Activated CD4-positive, alpha-beta T cell treated with anti-CD3 and anti-CD28 coated beads, Interleukin-2, amount 10 ng/mL, durations not matched to agents 7 days and 5 days (primary cell): Measurements from ENCODE around the gene NPFFR1. TPM values are rescaled to one million over a fixed set of nuclear protein-coding genes. Genes with fewer than 3 reads are reported as not detected.

ENCODE experiments used
- CTCF ChIA-PET: fragments of 350-600 bp; sonication (Branson Sonifier 250); formaldehyde crosslinking; loops from one replicate; lab custom pipeline; 2021; ENCODE audit warnings: antibody characterized with exemption; lab: Charles Lee
- POLR2A ChIA-PET: fragments of 350-600 bp; sonication (Branson Sonifier 250); formaldehyde crosslinking; loops from one replicate; lab custom pipeline; 2021; ENCODE audit warnings: antibody characterized with exemption; lab: Charles Lee
- DNase-seq: peaks from one replicate; pipeline ENCODE4 v3.0.0-alpha.2; 2020
- H3K27ac Mint-ChIP-seq: one replicate; pipeline ENCODE4 v1.8.0; 2021; ENCODE audit warnings: mild to moderate bottlenecking, moderate library complexity, mixed read lengths
- H3K27me3 Mint-ChIP-seq: one replicate; pipeline ENCODE4 v1.8.0; 2021; ENCODE audit warnings: mixed read lengths
- H3K36me3 Mint-ChIP-seq: one replicate; pipeline ENCODE4 v1.8.0; 2021; ENCODE audit warnings: low read depth, mixed read lengths
- H3K4me1 Mint-ChIP-seq: one replicate; pipeline ENCODE4 v1.8.0; 2021; ENCODE audit warnings: mixed read lengths
- H3K4me3 Mint-ChIP-seq: one replicate; pipeline ENCODE4 v1.8.0; 2021; ENCODE audit warnings: mild to moderate bottlenecking, moderate library complexity, mixed read lengths
- H3K9me3 Mint-ChIP-seq: one replicate; pipeline ENCODE4 v1.8.0; 2021; ENCODE audit warnings: mixed read lengths
- total RNA-seq, 2 experiments: library from RNA; stranded (reverse); gene quantifications; one replicate each; pipeline ENCODE4 v1.2.3, GENCODE V29; 2021

NPFFR1 gene
- total RNA-seq, 2 experiments from 2014 or later = not detected

- H3K9me3 Mint-ChIP-seq = no peaks in the 10 kb centered on the region
- peak overlapping the region; percentile 91 for H3K27ac Mint-ChIP-seq
- no peaks in the 10 kb centered on the region for H3K36me3 Mint-ChIP-seq
- H3K27me3 Mint-ChIP-seq = no peaks in the 10 kb centered on the region
- POLR2A ChIA-PET = no interaction called here
- no peak for DNase-seq
- no peak overlapping the region for H3K4me3 Mint-ChIP-seq
- peaks cover 35% of the 10 kb centered on the region for H3K4me1 Mint-ChIP-seq
- CTCF ChIA-PET = interaction anchor here (0.6 to 1.4 kb wide), 2 partner anchors 34 to 53 kb away, joined by 3 read pairs; no protein-coding TSS in a partner anchor
Measured at GRCh38 chr10:70321897-70322890, 38.4 kb upstream of the NPFFR1 start.

GRCh38 chr10:70321233-70321632 is 37.4 kb upstream of the NPFFR1 start:
- Mint-ChIP-seq H3K36me3 (no peaks in the 10 kb centered on the region), H3K27me3 (no peaks in the 10 kb centered on the region), H3K9me3 (no peaks in the 10 kb centered on the region), H3K4me3 (no peak overlapping the region), H3K27ac (peak overlapping the region; percentile 76), H3K4me1 (peaks cover 35% of the 10 kb centered on the region)
- DNase-seq = no peak
- CTCF ChIA-PET = interaction anchor here (0.6 to 1.4 kb wide), 4 partner anchors 12 to 43 kb away, joined by 3 read pairs; no protein-coding TSS in a partner anchor
- POLR2A ChIA-PET = no interaction called here

GRCh38 chr10:70320751-70321150 is 36.9 kb upstream of the NPFFR1 start:
- Mint-ChIP-seq H3K27me3 (no peaks in the 10 kb centered on the region), H3K4me3 (no peak overlapping the region), H3K9me3 (no peaks in the 10 kb centered on the region), H3K36me3 (no peaks in the 10 kb centered on the region), H3K27ac (peak overlapping the region; percentile 76), H3K4me1 (peaks cover 34% of the 10 kb centered on the region)
- CTCF ChIA-PET = interaction anchor here (0.6 to 1.1 kb wide), 4 partner anchors 13 to 54 kb away, joined by 3 read pairs; no protein-coding TSS in a partner anchor
- no peak for DNase-seq
- POLR2A ChIA-PET = no interaction called here

- DNase-seq = no peak
- no peak overlapping the region for H3K4me3 Mint-ChIP-seq
- no peaks in the 10 kb centered on the region for H3K9me3 Mint-ChIP-seq
- ChIA-PET CTCF (interaction anchor here (1.0 kb wide), 1 partner anchor 55 kb away, joined by 3 read pairs; no protein-coding TSS in a partner anchor), POLR2A (no interaction called here)
- H3K36me3 Mint-ChIP-seq = no peaks in the 10 kb centered on the region
- H3K4me1 Mint-ChIP-seq = peaks cover 28% of the 10 kb centered on the region
- H3K27ac Mint-ChIP-seq = no peak overlapping the region
- H3K27me3 Mint-ChIP-seq = no peaks in the 10 kb centered on the region
Measured at GRCh38 chr10:70319824-70320223, 36.0 kb upstream of the NPFFR1 start.

- Mint-ChIP-seq H3K27me3 (no peaks in the 10 kb centered on the region), H3K4me1 (peaks cover 22% of the 10 kb centered on the region), H3K36me3 (no peaks in the 10 kb centered on the region), H3K4me3 (no peak overlapping the region), H3K27ac (no peak overlapping the region), H3K9me3 (no peaks in the 10 kb centered on the region)
- POLR2A ChIA-PET = interaction anchor here (0.6 kb wide), 1 partner anchor 1598 kb away, joined by 5 read pairs; no protein-coding TSS in a partner anchor
- no peak for DNase-seq
- CTCF ChIA-PET = no interaction called here
Measured at GRCh38 chr10:70319183-70319582, 35.4 kb upstream of the NPFFR1 start.

- H3K4me3 Mint-ChIP-seq = no peak overlapping the region
- ChIA-PET POLR2A (no interaction called here), CTCF (no interaction called here)
- peaks cover 9% of the 10 kb centered on the region for H3K4me1 Mint-ChIP-seq
- no peak for DNase-seq
- H3K27ac Mint-ChIP-seq = no peak overlapping the region
- no peaks in the 10 kb centered on the region for H3K27me3 Mint-ChIP-seq
- H3K9me3 Mint-ChIP-seq = no peaks in the 10 kb centered on the region
- no peaks in the 10 kb centered on the region for H3K36me3 Mint-ChIP-seq
Measured at GRCh38 chr10:70317943-70318318, 34.1 kb upstream of the NPFFR1 start.

- no peaks in the 10 kb centered on the region for H3K9me3 Mint-ChIP-seq
- peaks cover 4% of the 10 kb centered on the region for H3K4me1 Mint-ChIP-seq
- no peak overlapping the region for H3K4me3 Mint-ChIP-seq
- ChIA-PET POLR2A (no interaction called here), CTCF (no interaction called here)
- no peaks in the 10 kb centered on the region for H3K36me3 Mint-ChIP-seq
- DNase-seq = no peak
- H3K27ac Mint-ChIP-seq = no peak overlapping the region
- no peaks in the 10 kb centered on the region for H3K27me3 Mint-ChIP-seq
Measured at GRCh38 chr10:70317272-70317942, 33.6 kb upstream of the NPFFR1 start.

- H3K27me3 Mint-ChIP-seq = no peaks in the 10 kb centered on the region
- no peaks in the 10 kb centered on the region for H3K9me3 Mint-ChIP-seq
- ChIA-PET POLR2A (no interaction called here), CTCF (no interaction called here)
- no peak overlapping the region for H3K4me3 Mint-ChIP-seq
- no peak for DNase-seq
- no peaks in the 10 kb centered on the region for H3K4me1 Mint-ChIP-seq
- no peaks in the 10 kb centered on the region for H3K36me3 Mint-ChIP-seq
- H3K27ac Mint-ChIP-seq = no peak overlapping the region
Measured at GRCh38 chr10:70315815-70316214, 32.0 kb upstream of the NPFFR1 start.

GRCh38 chr10:70315276-70315675 is 31.5 kb upstream of the NPFFR1 start:
- Mint-ChIP-seq H3K36me3 (no peaks in the 10 kb centered on the region), H3K4me3 (no peak overlapping the region), H3K9me3 (no peaks in the 10 kb centered on the region), H3K4me1 (no peaks in the 10 kb centered on the region), H3K27ac (no peak overlapping the region), H3K27me3 (no peaks in the 10 kb centered on the region)
- DNase-seq = no peak
- ChIA-PET CTCF (no interaction called here), POLR2A (no interaction called here)

- Mint-ChIP-seq H3K9me3 (no peaks in the 10 kb centered on the region), H3K4me3 (no peak overlapping the region), H3K4me1 (no peaks in the 10 kb centered on the region), H3K27ac (no peak overlapping the region), H3K27me3 (no peaks in the 10 kb centered on the region), H3K36me3 (no peaks in the 10 kb centered on the region)
- ChIA-PET CTCF (interaction anchor here (1.5 kb wide), 1 partner anchor 40 kb away, joined by 3 read pairs; no protein-coding TSS in a partner anchor), POLR2A (no interaction called here)
- no peak for DNase-seq
Measured at GRCh38 chr10:70312972-70313371, 29.2 kb upstream of the NPFFR1 start.

GRCh38 chr10:70312249-70312648 is 28.4 kb upstream of the NPFFR1 start:
- Mint-ChIP-seq H3K9me3 (no peaks in the 10 kb centered on the region), H3K36me3 (no peaks in the 10 kb centered on the region), H3K27ac (no peak overlapping the region), H3K27me3 (no peaks in the 10 kb centered on the region), H3K4me3 (no peak overlapping the region), H3K4me1 (no peaks in the 10 kb centered on the region)
- no peak for DNase-seq
- CTCF ChIA-PET = no interaction called here
- POLR2A ChIA-PET = no interaction called here

GRCh38 chr10:70311698-70312097 is 27.9 kb upstream of the NPFFR1 start:
- no peak overlapping the region for H3K27ac Mint-ChIP-seq
- no peaks in the 10 kb centered on the region for H3K27me3 Mint-ChIP-seq
- POLR2A ChIA-PET = no interaction called here
- H3K36me3 Mint-ChIP-seq = no peaks in the 10 kb centered on the region
- no peaks in the 10 kb centered on the region for H3K9me3 Mint-ChIP-seq
- H3K4me1 Mint-ChIP-seq = no peaks in the 10 kb centered on the region
- CTCF ChIA-PET = no interaction called here
- DNase-seq = no peak
- H3K4me3 Mint-ChIP-seq = no peak overlapping the region

- Mint-ChIP-seq H3K36me3 (no peaks in the 10 kb centered on the region), H3K27ac (no peak overlapping the region), H3K4me3 (no peak overlapping the region), H3K27me3 (no peaks in the 10 kb centered on the region), H3K4me1 (peaks cover 2% of the 10 kb centered on the region), H3K9me3 (no peaks in the 10 kb centered on the region)
- ChIA-PET POLR2A (no interaction called here), CTCF (interaction anchor here (0.7 to 0.9 kb wide), 2 partner anchors 11 to 47 kb away, joined by 3 read pairs; no protein-coding TSS in a partner anchor)
- no peak for DNase-seq
Measured at GRCh38 chr10:70309661-70310060, 25.9 kb upstream of the NPFFR1 start.
